ENCODE data around the gene GP2.
"Not testable (repeated sequence)": the region's sequence is repeated elsewhere in the genome, so short reads cannot be mapped to it uniquely, and the experiment has no call there.

GP2 gene

DNA sequence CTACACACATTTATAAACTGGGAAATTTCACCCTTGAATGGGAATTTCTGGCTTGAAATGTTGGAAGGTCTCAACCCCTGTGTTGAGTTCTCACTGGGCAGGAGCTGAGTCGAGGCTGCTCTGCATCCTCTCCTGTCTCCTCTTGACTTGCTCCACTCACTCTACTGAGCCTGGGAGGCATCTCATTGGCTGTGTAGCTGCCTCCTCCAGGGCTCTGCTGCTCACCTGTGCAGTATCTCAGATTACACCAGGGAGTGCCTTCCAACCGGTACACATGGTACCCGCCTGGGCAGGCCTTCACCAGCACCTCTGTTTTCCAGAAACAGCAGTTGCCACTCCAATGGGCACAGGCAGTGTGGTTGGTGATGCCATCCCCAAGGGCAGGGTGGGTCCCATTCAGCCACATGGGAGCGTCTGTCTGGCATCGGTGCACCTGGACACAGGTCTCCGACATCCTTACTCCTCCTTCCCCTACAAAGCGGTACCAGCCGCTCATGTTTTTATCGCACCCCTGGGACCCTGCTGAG, 3.7 kb downstream of the GP2 start:
- no peak for DNase-seq

DNA sequence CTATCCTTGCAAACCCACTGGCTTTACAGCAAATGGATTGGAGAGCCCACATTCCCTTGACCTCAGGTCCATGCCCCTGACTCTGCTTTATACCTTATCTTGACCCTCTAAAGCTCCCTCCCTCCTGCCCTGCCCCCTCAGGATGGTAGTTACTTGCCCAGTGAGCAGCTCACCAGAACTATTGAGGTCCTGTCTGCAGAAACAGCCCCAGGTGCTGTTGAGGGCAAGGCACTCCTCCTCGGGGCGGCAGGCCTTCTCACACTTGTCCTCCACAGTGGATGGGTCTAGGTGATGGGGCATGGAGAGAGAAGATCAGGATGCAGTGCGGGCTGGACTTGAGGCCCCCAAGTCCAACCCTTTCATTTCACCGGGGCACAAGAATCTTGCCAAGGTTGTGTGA, 4.6 kb downstream of the GP2 start:
- DNase-seq = no peak

DNA sequence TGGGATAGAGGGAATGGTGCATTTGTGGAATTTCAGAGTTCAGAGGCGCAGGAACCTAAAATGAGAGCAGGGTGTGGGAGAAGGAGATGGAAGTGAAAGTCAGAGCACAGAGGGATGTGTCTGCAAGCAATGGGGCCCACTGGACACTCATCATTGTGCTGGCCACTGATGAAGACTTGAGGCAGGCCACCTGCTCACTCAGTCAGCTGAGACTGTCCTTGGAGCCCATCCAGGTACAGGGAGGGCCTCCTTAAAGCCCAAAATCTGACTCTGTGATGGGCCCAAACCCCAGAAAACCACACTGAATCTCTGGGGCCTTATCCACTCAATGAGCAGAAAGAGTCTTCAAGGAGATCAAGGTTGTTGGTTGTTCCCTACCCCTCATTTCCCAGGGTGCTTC, 5.6 kb downstream of the GP2 start:
- no peak for DNase-seq

DNA sequence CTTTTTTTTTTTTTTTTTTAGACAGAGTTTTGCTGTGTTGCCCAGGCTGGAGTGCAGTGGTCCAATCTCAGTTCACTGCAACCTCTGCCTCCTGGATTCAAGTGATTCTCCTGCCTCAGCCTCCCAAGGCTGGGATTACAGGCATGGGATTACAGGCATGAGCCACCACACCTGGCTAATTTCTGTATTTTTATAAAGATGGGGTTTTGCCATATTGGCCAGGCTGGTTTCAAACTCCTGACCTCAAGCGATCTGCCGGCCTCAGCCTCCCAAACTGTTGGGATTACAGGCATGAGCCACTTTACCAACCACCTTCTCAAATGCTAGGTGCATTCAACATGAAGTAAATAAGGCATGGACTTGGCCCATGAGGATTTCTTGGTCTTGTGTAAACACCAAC, 6.3 kb downstream of the GP2 start:
- DNase-seq = not testable (repeated sequence)

DNA sequence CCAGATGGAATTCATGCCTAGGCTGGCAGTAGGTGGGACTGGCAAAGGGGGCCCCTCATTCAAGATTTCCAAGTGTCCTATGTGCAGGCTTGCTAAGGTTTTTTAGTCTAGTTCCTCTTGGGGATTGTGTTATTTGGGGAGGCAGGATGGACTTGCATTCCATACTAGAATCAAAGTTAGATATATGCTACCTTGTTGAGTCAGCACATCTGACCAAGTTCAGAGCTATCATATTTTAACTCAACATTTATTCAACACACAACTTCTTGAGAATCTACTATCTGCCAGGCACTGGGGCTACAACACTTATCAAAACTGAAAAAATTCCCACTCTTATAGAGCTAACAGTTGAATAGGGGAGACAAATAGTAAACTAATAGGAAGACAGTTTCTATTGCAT, 6.7 kb downstream of the GP2 start:
- no peak for DNase-seq

DNA sequence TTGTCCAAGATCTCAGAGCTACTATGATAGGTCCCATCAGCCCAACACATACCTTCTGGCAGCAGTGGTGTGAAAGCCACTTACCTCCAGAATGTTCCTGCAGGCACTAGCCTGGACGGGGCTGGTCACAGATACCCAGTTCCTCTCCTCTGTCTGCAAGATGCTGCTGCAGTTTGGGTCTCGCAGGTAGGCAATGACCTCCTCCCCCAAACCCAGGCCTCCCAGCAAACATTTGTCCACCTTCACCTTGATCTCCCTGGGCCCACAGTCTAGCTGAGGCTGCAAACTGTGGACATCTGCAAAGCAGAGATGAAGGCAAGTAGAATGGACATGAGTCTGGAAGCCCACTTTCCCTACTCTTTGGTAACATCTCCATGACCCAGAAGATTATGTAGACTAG, 7.1 kb downstream of the GP2 start:
- no peak for DNase-seq

DNA sequence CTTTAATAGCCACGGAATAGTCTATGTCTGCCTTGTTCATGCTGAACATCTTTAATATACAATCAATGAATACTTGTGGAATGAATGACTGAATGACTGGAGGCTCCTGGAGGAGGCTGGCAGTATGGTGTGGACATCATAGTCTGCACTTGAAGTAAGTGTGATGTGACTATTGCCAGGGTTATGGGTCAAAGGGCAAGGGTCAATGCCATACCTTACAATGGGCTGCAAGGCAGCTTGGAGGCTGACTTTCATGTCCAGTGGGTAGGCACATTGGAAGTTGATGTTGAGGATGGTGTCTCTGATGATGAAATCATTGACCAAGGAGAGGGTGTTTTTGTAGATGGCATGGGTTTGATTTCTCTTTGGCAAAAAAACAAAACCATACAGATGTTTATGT, 7.9 kb downstream of the GP2 start:
- DNase-seq = no peak

DNA sequence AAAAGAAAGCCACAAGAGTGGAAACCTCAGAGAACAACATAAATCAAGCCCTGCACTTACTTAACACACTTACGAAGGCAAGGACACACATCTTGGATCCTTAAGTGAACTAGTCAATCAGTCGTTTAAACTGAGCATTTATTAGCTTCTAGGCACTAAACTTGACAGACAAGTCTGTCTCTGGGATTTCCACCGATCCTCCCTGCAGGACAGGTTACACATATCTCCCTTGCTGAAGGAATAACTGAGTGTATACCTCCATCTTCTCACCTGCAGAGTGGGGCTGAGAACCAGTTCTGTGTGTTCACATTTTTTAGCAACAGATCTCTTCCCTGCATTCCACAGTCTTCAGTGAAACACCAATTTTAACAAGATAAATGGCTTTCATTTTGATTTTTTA, 8.9 kb downstream of the GP2 start:
- DNase-seq = no peak

DNA sequence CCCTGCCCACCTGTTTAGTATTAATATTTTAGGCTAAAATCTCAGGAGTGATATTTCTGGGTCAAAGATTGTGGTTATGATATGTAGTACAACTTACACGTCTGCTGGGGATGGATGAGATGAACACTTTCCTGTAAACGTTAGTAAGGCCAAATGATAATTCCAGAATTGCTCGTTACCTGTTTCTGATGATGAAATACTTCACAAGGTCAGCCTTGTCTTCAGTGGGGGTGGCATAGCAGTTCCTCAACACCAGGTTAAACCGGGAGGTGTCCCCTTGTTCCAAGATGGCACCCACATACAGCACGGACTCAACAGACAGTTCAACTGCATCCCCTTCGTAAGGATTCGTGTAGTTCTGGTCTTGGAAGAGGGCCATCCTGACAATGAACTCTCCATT, 9.3 kb downstream of the GP2 start:
- no peak for DNase-seq

DNA sequence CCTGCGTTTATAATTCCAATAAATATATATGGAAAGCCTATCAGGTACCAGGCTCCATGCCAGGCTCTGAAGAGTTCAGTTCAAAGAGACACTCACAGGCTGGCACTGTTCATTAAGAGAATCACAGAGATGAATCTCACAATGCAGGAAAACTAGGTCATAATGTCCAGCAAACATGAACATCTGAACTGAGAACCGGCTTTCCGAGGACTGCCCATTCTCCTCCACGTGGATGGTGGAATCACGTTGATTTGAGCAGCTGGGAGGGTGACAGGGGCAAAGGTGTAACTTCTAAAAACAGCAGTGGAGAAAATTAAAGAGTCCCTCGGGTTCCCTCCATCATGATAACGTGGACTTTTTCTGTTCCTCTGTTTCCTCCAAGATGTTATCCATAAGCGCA, 10.2 kb downstream of the GP2 start:
- no peak for DNase-seq

DNA sequence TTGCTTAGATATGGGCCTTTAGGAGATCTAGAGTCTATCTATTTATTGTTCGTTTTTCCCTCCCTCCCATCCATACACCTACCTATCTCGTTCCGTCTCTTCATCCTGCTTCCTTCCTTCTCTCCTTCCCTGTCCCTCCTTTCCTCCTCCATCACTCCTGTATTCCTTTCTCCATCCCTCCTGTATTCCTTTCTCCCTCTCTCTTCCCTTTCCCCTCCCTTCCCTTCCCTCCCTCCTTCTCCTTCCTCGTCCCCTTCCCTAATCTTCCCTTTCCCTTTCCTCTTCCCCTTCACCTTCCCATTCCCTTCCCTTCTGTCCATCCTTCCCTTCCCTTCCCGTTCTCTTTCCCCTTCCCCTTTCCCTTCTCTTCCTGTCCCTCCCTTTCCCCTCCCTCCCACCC, 10.6 kb downstream of the GP2 start:
- no peak for DNase-seq

DNA sequence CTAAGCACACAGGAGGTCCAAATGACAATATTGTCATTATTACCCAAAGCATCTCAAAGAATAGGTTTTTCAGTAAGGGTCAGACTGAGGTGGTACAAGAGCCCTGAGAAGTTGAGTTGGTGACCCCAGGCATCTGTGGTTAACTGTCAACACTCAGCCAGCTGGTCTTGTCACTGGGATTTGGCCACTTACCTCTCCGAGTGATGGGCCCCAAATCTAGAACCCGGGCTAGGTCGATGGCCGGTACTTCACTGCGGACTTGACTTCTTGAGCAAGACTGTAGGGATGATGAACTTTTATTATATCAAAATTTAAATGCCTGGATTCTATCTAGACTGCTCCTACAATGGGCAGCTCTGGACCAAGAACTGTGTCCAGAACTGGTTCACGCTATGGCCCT, 11.5 kb downstream of the GP2 start:
- no peak for DNase-seq

DNA sequence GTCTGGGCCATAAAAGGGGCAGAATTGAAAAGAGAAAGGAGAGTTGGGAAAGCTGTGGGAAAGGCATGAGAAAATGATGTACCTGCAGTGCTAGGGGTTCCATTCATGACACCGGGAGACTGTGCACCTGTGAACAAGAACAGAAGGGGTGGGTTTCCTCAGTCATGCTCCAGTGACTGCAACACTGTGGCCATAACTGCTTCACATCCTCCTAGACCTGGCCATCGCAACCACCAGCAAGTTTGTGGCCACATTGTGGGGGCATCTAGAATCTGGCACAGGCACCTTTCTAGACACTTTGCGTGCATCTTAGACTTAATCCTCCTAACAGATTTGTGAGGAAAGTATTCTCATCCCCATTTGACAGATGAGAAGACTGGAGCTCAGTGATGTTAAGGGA, 12.7 kb downstream of the GP2 start:
- no peak for DNase-seq

DNA sequence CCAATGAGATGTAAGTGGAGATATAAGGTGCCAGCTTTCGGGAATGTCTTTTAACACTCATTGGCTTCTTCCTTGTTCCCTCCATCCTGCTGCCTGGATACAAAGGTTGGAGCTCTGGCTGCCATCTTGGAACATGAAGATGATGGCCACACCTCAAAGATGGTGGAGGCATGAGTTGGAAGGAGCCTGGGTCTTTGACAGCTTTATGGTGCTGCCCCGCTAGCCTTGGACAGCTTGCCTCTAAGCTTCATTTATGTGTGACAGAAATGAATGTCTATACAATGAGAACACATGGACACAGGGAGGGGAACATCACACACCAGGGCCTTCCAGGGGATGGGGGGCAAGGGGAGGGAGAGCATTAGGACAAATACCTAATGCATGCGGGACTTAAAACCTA, 13.6 kb downstream of the GP2 start:
- no peak for DNase-seq

DNA sequence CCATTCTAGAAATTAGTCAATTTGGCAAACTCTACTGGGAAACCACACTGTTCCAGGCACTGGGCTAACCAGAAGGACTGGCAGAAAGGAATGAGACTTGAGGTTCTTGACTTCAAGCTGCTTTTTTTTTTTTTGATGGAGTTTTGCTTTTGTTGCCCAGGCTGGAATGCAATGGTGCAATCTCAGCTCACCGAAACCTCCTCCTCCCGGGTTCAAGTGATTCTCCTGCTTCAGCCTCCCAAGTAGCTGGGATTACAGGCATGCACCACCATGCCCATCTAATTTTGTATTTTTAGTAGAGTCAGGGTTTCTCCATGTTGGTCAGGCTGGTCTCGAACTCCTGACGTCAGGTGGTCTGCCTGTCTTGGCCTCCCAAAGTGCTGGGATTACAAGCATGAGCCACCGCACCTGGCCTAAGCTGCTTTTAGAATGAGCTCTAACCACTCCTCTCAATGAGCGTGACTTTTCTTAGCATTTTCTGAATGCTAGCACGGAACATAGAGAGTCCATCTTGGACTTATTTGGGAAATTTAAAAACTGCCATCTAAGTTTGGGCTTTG, 14.7 kb downstream of the GP2 start:
- not testable (repeated sequence) for DNase-seq

DNA sequence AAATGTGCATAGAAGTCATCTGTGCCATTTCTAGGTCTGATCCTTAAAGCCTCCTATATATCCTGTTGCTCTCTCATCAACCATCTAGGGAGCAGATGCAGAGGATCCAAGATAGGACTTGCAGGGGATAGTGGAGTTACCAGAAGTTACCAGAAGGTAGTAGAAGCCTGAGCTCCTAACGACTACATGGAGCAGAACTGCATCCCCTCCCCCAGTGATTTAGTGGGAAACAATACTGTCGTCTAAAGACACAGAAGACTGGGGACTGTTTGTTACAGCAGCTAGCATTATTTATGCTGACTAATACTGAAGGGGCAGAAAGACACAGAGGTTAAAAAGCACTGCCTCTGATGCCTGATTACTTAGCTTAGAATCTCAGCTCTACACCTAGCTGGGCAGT, 15.8 kb downstream of the GP2 start:
- no peak for DNase-seq

DNA sequence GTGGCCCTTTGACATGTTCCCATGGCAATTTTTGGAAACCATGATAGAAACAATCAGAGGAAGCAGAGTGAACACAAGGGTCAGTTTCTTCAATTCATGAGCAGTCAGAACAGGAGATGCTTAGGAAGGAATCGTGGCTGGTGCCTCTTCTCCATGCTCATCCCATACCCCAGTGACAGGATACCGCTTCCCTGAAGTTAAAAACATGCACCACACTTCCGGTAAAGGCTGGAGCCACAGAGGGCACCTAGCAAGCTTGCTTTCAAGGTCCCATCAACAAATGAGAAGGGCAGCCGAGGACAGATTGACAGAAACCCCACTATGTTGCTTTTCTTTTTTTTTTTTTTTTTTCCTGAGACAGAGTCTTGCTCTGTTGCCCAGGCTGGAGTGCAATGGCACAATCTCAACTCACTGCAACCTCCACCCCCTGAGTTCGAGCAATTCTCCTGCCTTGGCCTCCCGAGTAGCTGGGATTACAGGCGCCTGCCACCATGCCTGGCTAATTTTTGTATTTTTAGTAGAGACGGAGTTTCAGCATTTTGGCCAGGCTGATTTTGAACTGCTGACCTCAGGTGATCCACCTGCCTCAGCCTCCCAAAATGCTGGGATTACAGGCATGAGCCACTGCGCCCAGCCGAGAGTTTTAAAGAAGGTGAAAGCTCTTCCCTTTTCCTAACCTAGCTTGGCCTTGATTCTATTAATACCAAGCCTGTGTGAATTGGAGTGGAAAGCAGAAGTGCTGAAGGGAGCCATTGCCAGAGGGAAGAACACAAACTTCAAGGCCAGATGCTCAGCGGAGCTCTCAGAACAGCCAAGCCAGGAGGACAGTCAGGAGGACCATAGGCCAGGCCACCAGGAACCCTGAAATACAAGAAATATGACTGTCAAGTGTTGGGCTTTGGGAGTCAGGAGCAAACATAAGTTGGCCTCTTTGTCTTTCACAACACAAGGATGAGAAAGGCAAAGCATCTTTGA, 16.6 kb downstream of the GP2 start:
- no peak for DNase-seq

DNA sequence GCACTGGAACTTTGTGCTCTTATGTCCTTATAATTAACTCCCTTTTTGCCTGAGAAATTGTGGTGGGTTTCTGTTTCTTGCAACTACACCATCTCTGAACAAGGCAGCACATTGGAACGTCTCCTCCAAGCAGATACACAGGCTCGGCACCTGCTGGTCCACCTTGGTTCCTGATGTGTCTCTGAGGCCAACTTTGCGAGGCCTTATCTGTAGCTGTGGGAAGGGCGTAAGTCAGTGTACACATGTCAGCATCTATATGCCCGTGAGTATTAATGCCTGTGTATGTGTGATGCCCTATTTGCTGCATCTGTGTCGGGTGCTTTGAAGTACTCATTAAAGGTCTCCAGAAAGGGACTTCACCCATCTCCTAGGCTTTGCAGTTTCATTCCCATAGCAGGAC, 17.5 kb downstream of the GP2 start:
- DNase-seq = no peak

DNA sequence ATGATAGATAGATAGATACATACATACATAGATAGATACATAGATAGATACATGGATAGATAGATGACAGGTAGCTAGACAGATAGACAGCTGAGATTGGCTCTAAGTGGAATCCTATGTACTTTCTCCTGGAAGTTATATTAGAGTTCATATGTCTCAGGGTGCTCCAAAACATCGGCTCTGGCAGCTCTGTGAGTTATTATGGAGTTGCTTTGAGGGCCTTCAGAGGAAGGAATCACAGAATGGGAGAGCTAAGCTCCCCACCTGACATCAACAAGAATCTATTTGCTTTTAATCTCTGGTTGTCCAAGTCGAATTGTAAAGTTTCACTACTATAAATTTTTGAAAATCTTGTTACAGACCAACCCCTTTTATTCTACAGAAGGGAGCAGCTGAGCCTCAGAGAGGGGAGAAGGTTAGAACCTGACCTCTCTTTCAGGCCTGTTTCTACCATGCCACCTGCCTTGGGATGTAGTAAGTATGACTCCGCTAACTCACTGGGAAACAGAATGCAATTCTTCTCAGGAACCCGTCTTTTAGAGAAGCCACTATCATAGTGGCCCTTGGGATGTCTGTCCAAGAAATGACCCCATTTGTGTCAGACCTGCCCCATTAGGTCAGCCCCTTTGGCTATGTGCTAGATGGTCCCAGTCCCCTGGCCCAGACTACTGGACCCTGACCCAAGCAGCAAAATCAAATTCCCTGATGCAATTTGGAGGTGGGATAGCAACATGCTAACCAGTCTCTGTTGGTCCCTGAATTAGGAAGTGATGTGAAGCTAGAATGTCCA, 18.3 kb downstream of the GP2 start:
- DNase-seq = no peak

DNA sequence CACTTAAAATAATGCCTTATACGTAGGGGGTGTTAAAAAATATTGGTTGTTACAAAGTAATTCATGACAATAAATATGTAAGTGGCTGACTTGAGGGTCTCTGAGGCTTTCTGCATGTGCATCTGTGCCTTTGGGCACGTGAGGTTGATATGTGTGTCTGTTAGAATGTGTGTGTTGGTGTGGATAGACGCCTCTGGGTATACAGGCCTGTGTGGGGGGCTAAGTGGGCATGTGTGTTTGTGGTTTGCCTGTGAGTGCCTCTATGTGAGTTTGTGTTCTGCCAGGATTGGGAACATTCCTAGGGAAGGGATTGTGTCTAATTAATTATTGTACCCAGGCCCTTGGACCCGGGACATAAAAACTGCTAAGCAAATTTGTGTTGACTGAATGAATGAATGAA, 19.0 kb downstream of the GP2 start:
- DNase-seq = no peak

DNA sequence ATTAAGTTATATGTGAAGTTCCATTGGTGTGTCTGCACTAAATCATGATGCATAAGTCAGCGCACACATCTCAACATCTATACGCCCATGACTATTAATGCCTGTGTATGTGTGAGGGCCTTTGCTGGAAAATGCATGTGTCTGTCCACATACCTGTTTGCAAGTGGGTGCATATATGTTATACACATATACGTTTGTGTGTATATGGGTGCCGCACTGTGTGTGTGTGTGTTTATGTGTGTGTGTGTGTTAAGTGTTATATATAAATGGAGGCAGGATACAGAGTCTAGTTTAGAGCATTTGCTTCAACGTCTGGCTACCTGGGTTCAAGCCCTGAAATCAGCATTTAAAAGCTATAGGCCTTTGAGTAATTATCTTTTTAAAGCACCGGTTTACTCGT, 19.5 kb downstream of the GP2 start:
- no peak for DNase-seq

DNA sequence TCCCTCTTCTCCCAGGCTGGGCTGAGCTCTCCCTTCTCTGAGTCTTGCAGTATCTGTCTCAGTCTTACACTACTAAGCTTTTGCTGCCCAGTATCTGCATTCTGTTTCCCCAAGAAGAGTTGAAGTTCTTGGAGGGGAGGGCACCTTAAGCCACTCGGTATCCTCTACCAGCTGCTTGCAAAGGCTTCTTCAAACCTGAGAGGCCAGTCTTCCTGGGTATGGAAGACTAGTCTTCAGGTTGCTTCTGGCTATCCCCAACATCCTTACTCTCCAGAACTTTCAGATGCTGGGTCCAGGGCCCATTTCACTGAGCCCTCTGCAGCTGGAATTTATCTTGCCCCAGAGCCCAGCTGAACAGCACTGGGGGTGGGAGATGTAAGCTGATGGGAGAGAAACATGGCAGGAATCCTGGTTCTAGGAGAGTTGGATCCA, 20.1 kb downstream of the GP2 start:
- DNase-seq = no peak

DNA sequence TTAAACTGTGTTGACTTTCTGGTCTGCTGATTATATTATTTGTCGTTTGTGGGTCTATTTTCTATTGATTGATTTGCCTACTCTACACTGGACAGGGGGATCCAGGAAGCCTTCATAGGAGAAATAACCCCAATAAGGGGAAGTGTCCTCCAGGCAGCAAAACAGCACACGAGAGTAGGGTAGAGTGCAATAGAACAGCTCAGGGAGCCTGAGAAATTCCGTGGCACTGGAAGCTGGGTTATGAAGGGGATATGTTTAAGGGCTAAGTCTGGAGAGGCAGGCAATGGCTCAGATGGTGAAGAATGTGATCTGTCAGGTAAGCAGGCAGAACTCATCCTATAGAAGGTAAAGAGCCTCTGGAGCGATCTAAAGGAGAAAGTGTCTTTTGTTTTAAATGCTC, 20.9 kb downstream of the GP2 start:
- DNase-seq = no peak

DNA sequence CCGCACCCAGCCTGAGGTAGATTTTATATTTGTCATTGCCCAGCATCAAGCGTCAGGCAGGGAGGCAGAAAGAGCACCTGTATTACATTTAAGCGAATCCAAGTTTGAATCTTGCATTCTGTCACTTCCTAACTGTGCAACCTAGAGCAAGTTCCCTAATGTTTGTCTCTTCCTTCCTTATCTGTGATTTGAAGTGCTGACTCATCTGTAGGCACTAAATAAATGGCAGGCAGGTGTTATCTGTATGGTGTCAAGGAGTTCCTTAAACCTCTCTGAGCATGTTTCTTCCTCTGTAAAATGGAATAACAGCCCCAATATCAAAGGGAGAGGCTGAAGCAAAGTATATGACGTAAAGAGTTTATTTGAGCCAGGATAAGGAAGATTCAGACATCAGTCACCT, 24.3 kb downstream of the GP2 start:
- peak; percentile 12 for DNase-seq
